GM19395 (cell line): ENCODE data around the gene IL12RB1.

ENCODE experiments used
- ATAC-seq: cut with Tn5 transposase; IDR thresholded peaks from one replicate; pipeline ENCODE4 v1.9.1; 2021; ENCODE audit warnings: mild to moderate bottlenecking, moderate library complexity; ENCODE audit not compliant: unreplicated experiment

Gene IL12RB1

DNA sequence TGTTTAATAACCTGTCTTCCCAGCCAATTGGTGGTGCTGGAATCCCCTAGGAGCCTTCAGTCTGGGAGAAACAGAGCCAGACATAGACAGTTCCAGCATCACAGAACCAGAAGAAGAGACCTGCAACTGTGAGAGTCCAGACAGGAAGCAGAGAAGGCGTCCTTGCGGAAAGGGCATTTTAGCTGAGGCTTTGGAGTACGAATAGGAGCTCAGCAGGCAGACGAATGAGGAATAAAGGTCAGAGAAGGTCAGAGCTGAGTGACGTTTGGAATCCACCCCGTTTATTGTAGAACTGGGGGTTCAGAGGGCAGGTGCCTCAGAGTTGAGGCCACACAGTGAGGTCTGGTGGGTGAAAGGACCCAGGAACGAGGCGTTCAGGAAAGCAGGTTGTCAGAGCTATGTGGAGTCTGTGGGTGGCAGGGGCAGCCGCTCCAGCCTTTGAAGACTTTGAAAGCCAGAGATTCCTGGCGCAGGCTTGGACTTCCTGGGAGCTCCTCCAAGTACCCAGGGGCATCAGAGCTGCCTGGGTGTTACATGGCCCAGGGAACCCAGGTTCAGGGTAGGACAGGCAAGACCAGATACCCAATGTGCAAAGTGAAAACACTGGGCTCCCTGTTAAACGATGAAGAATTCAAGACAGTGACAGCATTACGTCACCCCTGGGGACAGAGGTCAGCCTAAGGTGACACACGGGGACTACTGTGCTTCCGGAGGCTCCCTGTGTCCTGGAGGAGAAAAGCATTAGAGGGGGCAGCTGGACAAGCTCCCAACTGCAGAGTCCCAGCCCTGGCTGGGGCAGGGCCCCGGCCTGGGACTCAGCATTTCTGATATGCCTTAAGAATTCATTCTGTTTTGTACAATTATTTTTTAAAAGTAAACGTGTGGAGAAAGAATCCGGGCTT, 73.3 kb downstream of the IL12RB1 start:
- no peak for ATAC-seq

DNA sequence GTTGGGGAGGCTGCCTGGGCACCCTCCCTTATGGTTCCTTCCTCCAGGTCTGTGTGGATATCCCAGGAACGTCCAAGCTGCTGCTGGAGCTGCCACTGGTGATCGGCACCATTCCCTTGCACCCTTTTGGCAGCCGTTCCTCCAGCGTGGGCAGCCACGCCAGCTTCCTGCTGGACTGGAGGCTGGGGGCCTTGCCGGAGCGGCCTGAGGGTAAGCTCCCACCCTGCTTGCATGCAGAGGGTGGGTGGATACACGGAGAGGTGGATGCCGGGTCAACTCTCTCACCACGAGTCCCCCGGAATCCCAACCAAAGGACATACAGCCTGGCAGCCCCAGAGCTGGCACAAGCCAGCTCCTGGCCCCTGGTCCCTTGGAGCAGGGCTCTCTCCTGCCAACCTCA, 76.6 kb downstream of the IL12RB1 start:
- no peak for ATAC-seq

DNA sequence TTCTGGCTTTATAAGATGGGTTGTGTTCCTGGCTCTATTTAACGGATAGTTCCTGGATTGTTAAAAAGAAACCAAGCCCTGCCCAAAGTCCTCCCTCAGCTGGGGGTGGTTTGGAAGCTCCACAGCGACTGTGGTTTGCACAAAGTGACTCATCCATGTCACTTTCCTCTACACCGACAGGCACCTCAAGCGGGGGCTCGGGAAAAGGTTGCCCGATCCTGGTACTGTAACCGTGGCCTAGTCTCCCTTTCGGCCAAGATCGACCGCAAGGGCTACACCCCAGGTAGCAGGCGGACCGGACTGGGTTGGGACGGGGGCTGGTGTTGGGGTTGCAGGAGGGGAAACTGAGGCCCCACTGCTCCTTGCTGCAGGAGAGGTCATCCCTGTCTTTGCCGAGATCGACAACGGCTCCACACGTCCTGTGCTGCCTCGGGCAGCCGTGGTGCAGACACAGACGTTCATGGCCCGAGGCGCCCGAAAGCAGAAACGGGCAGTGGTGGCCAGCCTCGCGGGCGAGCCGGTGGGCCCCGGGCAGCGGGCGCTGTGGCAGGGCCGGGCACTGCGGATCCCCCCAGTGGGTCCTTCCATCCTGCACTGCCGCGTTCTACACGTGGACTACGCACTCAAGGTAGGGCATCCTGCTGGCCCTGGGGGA, 77.2 kb downstream of the IL12RB1 start:
- ATAC-seq = no peak
